ENCODE measurements around the gene ANKS6. TPM values are rescaled to one million over a fixed set of nuclear protein-coding genes. Genes with fewer than 3 reads are reported as not detected.

The ANKS6 gene
- total RNA-seq, 1 experiment from 2014 or later: 19.6 TPM

DNA sequence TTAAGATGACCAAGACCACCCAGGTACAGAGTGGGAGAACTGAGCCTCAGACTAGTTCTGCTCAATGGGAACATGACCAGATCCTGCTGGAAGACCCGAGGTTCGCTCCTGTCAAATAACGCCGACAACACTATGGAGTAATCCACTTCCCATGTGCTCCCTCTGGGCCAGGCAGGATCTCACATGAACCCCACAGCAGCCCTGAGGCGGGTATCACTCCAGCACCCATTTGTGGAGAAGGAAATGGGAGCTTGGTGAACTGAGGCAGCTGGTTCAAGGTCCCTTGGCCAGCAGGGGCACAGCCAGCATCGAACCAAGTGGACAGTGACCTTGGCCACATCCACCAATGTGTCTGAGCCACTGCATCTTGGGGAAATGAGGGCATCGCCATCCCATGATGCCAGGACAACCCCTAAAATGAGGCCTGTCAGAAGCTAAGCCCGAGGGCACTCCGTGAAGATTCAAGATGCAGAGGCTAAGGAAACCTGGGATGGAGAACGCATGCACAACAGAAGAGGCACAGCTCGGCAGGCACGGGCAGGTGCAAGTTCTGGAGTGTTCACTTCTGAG lies 8.5 kb downstream of the ANKS6 start:
- no peak overlapping the region for H3K4me3 ChIP-seq (ENCODE audit: low read depth in 2 of 2, low read length in 2 of 2)
- intact Hi-C loops (cut with micrococcal nuclease; ENCODE audit: unreplicated experiment) (no loop called here), in situ Hi-C loops (cut with HindIII; ENCODE audit: low pct_unique_long_range_greater_than_20kb, low sequenced_read_pairs) (no loop called here)
- no peak overlapping the region for H3K27ac ChIP-seq (ENCODE audit: low read length)
- no peaks in the 10 kb centered on the region; the same call in 1 of the 2 replicates for H3K36me3 ChIP-seq (ENCODE audit: control insufficient read depth, insufficient read depth, low read length)
- TF ChIP-seq POLR2AphosphoS5 (IDR thresholded peaks at IDR 0.05; ENCODE audit: low read depth, low read length): no peak
- TF ChIP-seq SIN3A (IDR thresholded peaks at IDR 0.05; ENCODE audit: borderline replicate concordance, insufficient read depth, low read depth, low read length): no peak
- TF ChIP-seq, protein P1, sequence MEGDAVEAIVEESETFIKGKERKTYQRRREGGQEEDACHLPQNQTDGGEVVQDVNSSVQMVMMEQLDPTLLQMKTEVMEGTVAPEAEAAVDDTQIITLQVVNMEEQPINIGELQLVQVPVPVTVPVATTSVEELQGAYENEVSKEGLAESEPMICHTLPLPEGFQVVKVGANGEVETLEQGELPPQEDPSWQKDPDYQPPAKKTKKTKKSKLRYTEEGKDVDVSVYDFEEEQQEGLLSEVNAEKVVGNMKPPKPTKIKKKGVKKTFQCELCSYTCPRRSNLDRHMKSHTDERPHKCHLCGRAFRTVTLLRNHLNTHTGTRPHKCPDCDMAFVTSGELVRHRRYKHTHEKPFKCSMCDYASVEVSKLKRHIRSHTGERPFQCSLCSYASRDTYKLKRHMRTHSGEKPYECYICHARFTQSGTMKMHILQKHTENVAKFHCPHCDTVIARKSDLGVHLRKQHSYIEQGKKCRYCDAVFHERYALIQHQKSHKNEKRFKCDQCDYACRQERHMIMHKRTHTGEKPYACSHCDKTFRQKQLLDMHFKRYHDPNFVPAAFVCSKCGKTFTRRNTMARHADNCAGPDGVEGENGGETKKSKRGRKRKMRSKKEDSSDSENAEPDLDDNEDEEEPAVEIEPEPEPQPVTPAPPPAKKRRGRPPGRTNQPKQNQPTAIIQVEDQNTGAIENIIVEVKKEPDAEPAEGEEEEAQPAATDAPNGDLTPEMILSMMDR (IDR thresholded peaks at IDR 0.05): no peak
- TF ChIP-seq TCF7L2 (IDR thresholded peaks at IDR 0.05; ENCODE audit: low read depth, low read length): no peak
- H3K9me3 ChIP-seq (ENCODE audit: control insufficient read depth, insufficient read depth, low read depth, low read length): no peaks in the 10 kb centered on the region
- H3K27me3 ChIP-seq (ENCODE audit: control insufficient read depth, insufficient read depth, low read length): no peaks in the 10 kb centered on the region
- peaks cover 10% of the 10 kb centered on the region for H3K4me1 ChIP-seq (ENCODE audit: control insufficient read depth, insufficient read depth, low read length)
- ChIA-PET POLR2A (no interaction called here), CTCF (no interaction called here)
- DNase-seq (ENCODE audit: low read depth, low spot score) (no peak), ATAC-seq (no peak)
- no TSS peak for BruUV-seq (replicated peaks)

DNA sequence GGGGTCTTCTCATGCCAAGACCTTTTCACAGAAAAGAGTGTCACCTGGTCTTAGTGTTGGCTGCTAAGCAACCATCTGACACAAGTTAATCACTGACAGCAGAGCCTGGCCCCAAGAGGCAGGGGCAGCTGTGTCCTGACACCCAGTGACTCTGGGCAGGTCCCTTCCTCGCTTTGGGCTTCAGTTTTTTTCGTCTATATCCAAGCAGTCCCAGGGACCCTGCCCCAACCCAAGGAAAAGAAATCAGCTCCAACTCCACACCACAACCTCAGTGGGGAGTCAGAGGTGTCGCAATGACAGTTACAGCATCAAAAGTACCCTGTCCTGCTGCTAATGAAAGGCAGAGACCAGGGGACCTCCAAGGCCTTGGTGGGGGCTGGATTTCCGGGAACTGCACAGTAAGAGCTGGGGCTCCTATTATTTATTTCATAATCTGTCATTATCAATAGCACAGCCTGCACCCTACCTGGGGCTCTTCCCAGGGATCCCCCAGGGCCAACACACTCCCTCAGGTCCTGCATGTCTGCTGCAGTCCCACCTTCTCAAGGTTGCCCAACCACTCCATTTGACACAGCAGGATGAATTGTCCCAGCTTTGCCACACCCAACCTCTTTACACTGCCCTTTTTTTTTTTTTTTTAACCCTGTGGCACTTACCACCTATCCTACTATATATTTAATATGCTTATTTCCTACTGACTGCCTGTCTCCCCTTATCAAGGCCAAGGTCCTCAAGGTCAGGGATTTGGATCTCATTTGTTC lies 9.4 kb downstream of the ANKS6 start:
- ChIA-PET POLR2A (no interaction called here), CTCF (no interaction called here)
- Histone ChIP-seq H3K9me3 (ENCODE audit: control insufficient read depth, insufficient read depth, low read depth, low read length) (no peaks in the 10 kb centered on the region), H3K4me3 (ENCODE audit: low read depth in 2 of 2, low read length in 2 of 2) (no peak overlapping the region), H3K4me1 (ENCODE audit: control insufficient read depth, insufficient read depth, low read length) (peaks cover 10% of the 10 kb centered on the region), H3K27ac (ENCODE audit: low read length) (no peak overlapping the region), H3K27me3 (ENCODE audit: control insufficient read depth, insufficient read depth, low read length) (no peaks in the 10 kb centered on the region), H3K36me3 (ENCODE audit: control insufficient read depth, insufficient read depth, low read length) (no peaks in the 10 kb centered on the region; the same call in 1 of the 2 replicates)
- BruUV-seq (replicated peaks): no TSS peak
- in situ Hi-C loops (cut with HindIII; ENCODE audit: low pct_unique_long_range_greater_than_20kb, low sequenced_read_pairs): no loop called here
- intact Hi-C loops (cut with micrococcal nuclease; ENCODE audit: unreplicated experiment): no loop called here
- TF ChIP-seq SIN3A (IDR thresholded peaks at IDR 0.05; ENCODE audit: borderline replicate concordance, insufficient read depth, low read depth, low read length): no peak
- TF ChIP-seq, protein P1 (IDR thresholded peaks at IDR 0.05): no peak
- TF ChIP-seq, protein P2, sequence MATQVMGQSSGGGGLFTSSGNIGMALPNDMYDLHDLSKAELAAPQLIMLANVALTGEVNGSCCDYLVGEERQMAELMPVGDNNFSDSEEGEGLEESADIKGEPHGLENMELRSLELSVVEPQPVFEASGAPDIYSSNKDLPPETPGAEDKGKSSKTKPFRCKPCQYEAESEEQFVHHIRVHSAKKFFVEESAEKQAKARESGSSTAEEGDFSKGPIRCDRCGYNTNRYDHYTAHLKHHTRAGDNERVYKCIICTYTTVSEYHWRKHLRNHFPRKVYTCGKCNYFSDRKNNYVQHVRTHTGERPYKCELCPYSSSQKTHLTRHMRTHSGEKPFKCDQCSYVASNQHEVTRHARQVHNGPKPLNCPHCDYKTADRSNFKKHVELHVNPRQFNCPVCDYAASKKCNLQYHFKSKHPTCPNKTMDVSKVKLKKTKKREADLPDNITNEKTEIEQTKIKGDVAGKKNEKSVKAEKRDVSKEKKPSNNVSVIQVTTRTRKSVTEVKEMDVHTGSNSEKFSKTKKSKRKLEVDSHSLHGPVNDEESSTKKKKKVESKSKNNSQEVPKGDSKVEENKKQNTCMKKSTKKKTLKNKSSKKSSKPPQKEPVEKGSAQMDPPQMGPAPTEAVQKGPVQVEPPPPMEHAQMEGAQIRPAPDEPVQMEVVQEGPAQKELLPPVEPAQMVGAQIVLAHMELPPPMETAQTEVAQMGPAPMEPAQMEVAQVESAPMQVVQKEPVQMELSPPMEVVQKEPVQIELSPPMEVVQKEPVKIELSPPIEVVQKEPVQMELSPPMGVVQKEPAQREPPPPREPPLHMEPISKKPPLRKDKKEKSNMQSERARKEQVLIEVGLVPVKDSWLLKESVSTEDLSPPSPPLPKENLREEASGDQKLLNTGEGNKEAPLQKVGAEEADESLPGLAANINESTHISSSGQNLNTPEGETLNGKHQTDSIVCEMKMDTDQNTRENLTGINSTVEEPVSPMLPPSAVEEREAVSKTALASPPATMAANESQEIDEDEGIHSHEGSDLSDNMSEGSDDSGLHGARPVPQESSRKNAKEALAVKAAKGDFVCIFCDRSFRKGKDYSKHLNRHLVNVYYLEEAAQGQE (IDR thresholded peaks at IDR 0.05; ENCODE audit: insufficient read depth in 1 of 2, low read depth in 2 of 2, low read length in 1 of 2): no peak
- TF ChIP-seq POLR2AphosphoS5 (IDR thresholded peaks at IDR 0.05; ENCODE audit: low read depth, low read length): no peak
- no peak for TF ChIP-seq TCF7L2 (IDR thresholded peaks at IDR 0.05; ENCODE audit: low read depth, low read length)
- DNase-seq (ENCODE audit: low read depth, low spot score) (no peak), ATAC-seq (no peak)
